Caco-2 (cell line): Measurements from ENCODE around the gene VMA21. TPM values are rescaled to one million over a fixed set of nuclear protein-coding genes. Genes with fewer than 3 reads are reported as not detected.

ENCODE experiments used
- BruUV-seq: library from RNA; stranded (reverse); fragments of 400-500 nt; replicated peaks from 2 replicates; lab custom pipeline; 2021; lab: Mats Ljungman, UMichigan
- CTCF ChIA-PET: fragments of 300-600 bp; sonication (Branson Sonifier 250); formaldehyde crosslinking; loops from one replicate; lab custom pipeline; 2022; ENCODE audit warnings: antibody characterized with exemption; lab: Charles Lee
- POLR2A ChIA-PET: fragments of 300-600 bp; sonication (Branson Sonifier 250); formaldehyde crosslinking; loops from one replicate; lab custom pipeline; 2022; ENCODE audit warnings: antibody characterized with exemption; lab: Charles Lee
- DNase-seq, 2 experiments: peaks; one replicate each; pipeline versions ENCODE4 v3.0.0 to v3.0.0-alpha.2; 2020 to 2022
- H3K27me3 ChIP-seq: replicated peaks from 2 replicates; pipeline ENCODE4 v1.6.0; 2011; ENCODE audit warnings: low read length; ENCODE audit not compliant: control insufficient read depth, insufficient read depth
- H3K36me3 ChIP-seq: 2 replicates; pipeline ENCODE4 v1.5.1; 2011; ENCODE audit warnings: low read length; ENCODE audit not compliant: control insufficient read depth, insufficient read depth
- H3K4me1 ChIP-seq: fragments of 250-450 bp; sonication (Bioruptor Pico); 2 replicates; pipeline ENCODE4 v1.5.1; 2020; ENCODE audit warnings: mild to moderate bottlenecking
- H3K4me3 ChIP-seq: 2 replicates; pipeline ENCODE4 v1.5.1; 2011; ENCODE audit warnings: low read depth, mild to moderate bottlenecking, control low read depth, low read length
- H3K9me3 ChIP-seq: fragments of 250-450 bp; sonication (Bioruptor Pico); 2 replicates; pipeline ENCODE4 v1.5.1; 2020; ENCODE audit warnings: mild to moderate bottlenecking, moderate library complexity
- H3K27ac Mint-ChIP-seq: one replicate; pipeline ENCODE4 v1.8.0; 2022; ENCODE audit warnings: mixed read lengths; ENCODE audit not compliant: unreplicated experiment
- H3K27me3 Mint-ChIP-seq: one replicate; pipeline ENCODE4 v1.8.0; 2022; ENCODE audit warnings: mixed read lengths; ENCODE audit not compliant: insufficient read depth, unreplicated experiment
- H3K36me3 Mint-ChIP-seq: one replicate; pipeline ENCODE4 v1.8.0; 2022; ENCODE audit warnings: mild to moderate bottlenecking, mixed read lengths; ENCODE audit not compliant: insufficient read depth, unreplicated experiment
- H3K4me1 Mint-ChIP-seq: one replicate; pipeline ENCODE4 v1.8.0; 2022; ENCODE audit warnings: low read depth, mixed read lengths; ENCODE audit not compliant: unreplicated experiment
- H3K4me3 Mint-ChIP-seq: one replicate; pipeline ENCODE4 v1.8.0; 2022; ENCODE audit warnings: mild to moderate bottlenecking, moderate library complexity, mixed read lengths; ENCODE audit not compliant: unreplicated experiment
- H3K9me3 Mint-ChIP-seq: one replicate; pipeline ENCODE4 v1.8.0; 2022; ENCODE audit warnings: mixed read lengths; ENCODE audit not compliant: unreplicated experiment
- intact Hi-C: fragments of 100-400 bp; cut with micrococcal nuclease; formaldehyde crosslinking; loops from one replicate; pipeline ENCODE4 v1.10.0; 2022; ENCODE audit not compliant: unreplicated experiment
- total RNA-seq: library from RNA; stranded (reverse); gene quantifications from 2 replicates; pipeline ENCODE4 v1.2.3, GENCODE V29; 2022
- TF ChIP-seq, protein P1 (sequence below), 2 experiments: fragments of 200-600 bp in 1 of 2; IDR thresholded peaks; 1 replicate in 1 of 2; 2 replicates in 1 of 2; pipeline versions ENCODE4 v1.5.1 to v1.8.0; 2011 to 2022; ENCODE audit warnings: antibody characterized with exemption in 1 of 2, control low read depth in 1 of 2, inconsistent platforms in 1 of 2, low read depth in 1 of 2, low read length in 1 of 2, mild to moderate bottlenecking in 1 of 2, moderate library complexity in 1 of 2; ENCODE audit not compliant: insufficient read depth in 1 of 2, severe bottlenecking in 1 of 2, unreplicated experiment in 1 of 2

The VMA21 gene
- total RNA-seq, 1 experiment from 2014 or later, result 39.3 TPM

DNA sequence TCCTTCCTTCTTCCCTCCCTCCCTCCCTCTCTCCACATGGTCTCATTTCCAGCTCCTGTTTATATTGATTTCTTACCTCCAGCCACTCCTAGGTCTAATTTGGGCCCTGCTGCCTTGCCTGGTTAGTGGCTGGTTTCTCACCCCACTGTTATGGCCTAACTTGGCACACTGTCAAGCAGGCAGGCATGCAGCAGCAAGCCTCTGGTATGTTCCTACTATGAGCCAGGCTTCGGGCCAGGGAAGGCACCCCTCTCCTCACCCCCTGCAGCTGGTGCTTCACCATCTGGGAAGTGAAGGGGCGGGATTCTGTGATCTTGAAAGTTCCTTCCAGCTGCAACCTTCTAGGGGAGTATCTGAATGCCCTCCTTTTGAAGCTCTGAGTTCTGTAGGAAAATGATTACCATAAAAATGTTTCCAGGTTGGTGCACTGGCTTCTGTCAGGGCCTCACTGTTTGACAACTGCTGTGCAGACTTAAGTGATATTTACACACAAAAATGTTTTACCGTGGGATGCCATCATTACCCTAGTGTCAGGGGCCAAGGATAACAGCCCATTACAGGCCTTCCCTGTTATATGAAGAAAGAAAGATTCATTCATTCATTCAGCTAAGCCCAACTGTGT lies 10.1 kb upstream of the VMA21 start:
- ChIA-PET POLR2A (no interaction called here), CTCF (no interaction called here)
- intact Hi-C loops, result no loop called here
- DNase-seq, result no peak
- no TSS peak for BruUV-seq
- H3K36me3 Mint-ChIP-seq, result no peaks in the 10 kb centered on the region
- no peaks in the 10 kb centered on the region for H3K4me1 Mint-ChIP-seq
- H3K9me3 Mint-ChIP-seq, result no peaks in the 10 kb centered on the region
- Histone ChIP-seq H3K4me1 (no peaks in the 10 kb centered on the region), H3K27me3 (no peaks in the 10 kb centered on the region), H3K36me3 (no peaks in the 10 kb centered on the region), H3K4me3 (no peak overlapping the region), H3K9me3 (no peaks in the 10 kb centered on the region)
- TF ChIP-seq, protein P1, sequence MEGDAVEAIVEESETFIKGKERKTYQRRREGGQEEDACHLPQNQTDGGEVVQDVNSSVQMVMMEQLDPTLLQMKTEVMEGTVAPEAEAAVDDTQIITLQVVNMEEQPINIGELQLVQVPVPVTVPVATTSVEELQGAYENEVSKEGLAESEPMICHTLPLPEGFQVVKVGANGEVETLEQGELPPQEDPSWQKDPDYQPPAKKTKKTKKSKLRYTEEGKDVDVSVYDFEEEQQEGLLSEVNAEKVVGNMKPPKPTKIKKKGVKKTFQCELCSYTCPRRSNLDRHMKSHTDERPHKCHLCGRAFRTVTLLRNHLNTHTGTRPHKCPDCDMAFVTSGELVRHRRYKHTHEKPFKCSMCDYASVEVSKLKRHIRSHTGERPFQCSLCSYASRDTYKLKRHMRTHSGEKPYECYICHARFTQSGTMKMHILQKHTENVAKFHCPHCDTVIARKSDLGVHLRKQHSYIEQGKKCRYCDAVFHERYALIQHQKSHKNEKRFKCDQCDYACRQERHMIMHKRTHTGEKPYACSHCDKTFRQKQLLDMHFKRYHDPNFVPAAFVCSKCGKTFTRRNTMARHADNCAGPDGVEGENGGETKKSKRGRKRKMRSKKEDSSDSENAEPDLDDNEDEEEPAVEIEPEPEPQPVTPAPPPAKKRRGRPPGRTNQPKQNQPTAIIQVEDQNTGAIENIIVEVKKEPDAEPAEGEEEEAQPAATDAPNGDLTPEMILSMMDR (IDR thresholded peaks at IDR 0.05; ENCODE audit: insufficient read depth in 1 of 2, low read depth in 1 of 2, low read length in 1 of 2, severe bottlenecking in 1 of 2, unreplicated experiment in 1 of 2), result no peak
- no peak overlapping the region for H3K27ac Mint-ChIP-seq
- peaks cover 3% of the 10 kb centered on the region for H3K27me3 Mint-ChIP-seq
- no peak overlapping the region for H3K4me3 Mint-ChIP-seq

DNA sequence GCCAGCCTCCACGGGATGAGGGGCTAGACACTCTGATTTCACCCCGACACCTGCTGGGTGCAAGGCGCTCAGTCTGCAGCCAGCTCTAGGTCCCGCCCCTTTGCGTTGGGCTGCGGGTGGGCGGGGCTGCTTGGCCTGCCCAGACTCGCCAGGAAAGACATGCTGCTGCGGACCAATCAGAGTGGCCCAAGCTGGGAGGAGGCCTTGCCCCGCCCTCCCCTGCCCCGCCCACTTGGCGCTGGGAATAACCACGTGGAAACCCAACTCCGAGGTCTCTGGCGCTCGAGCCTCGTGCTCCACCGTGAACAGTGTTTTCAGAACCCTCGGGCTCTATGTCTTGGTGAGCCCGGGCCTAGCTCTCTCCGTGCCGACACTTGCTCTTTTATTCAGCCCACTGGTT lies 5.3 kb upstream of the VMA21 start:
- intact Hi-C loops, result no loop called here
- Mint-ChIP-seq H3K36me3 (no peaks in the 10 kb centered on the region), H3K9me3 (no peaks in the 10 kb centered on the region), H3K4me1 (no peaks in the 10 kb centered on the region), H3K27ac (no peak overlapping the region), H3K4me3 (no peak overlapping the region), H3K27me3 (no peaks in the 10 kb centered on the region)
- ChIA-PET CTCF (no interaction called here), POLR2A (no interaction called here)
- Histone ChIP-seq H3K4me3 (no peak overlapping the region), H3K27me3 (no peaks in the 10 kb centered on the region), H3K4me1 (no peaks in the 10 kb centered on the region), H3K36me3 (no peaks in the 10 kb centered on the region), H3K9me3 (no peaks in the 10 kb centered on the region)
- BruUV-seq, result no TSS peak
- TF ChIP-seq, protein P1 (IDR thresholded peaks at IDR 0.05; ENCODE audit: insufficient read depth in 1 of 2, low read depth in 1 of 2, low read length in 1 of 2, severe bottlenecking in 1 of 2, unreplicated experiment in 1 of 2), result no peak
- DNase-seq, result no peak

DNA sequence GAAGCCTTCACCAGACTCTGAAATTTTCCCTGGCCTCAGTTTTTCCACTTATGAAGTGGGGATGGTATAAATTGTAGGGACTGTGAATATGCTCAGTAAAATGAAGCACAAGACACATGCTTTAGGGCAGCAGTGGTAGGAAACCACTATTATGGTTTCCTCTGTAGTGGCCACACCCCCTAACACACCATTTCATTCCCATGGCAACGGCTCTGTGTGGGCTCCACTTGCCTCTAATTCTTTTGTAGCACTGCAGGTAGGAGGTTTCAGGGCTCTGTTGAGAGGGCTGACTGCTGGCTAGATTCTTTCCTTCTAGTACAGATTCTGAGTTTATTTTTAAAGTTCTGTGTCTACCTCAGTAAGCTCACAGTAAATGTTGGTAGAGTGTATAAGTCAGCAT lies 3.5 kb upstream of the VMA21 start:
- CTCF ChIA-PET, result no interaction called here
- Histone ChIP-seq H3K9me3 (no peaks in the 10 kb centered on the region), H3K4me3 (no peak overlapping the region), H3K36me3 (no peaks in the 10 kb centered on the region), H3K27me3 (no peaks in the 10 kb centered on the region), H3K4me1 (no peaks in the 10 kb centered on the region)
- TF ChIP-seq, protein P1 (IDR thresholded peaks at IDR 0.05; ENCODE audit: insufficient read depth in 1 of 2, low read depth in 1 of 2, low read length in 1 of 2, severe bottlenecking in 1 of 2, unreplicated experiment in 1 of 2), result no peak
- Mint-ChIP-seq H3K4me3 (no peak overlapping the region), H3K9me3 (no peaks in the 10 kb centered on the region), H3K27me3 (no peaks in the 10 kb centered on the region), H3K4me1 (no peaks in the 10 kb centered on the region), H3K36me3 (no peaks in the 10 kb centered on the region), H3K27ac (no peak overlapping the region)
- DNase-seq, result no peak
- intact Hi-C loops, result no loop called here
- no TSS peak for BruUV-seq
- POLR2A ChIA-PET, result no interaction called here
